ENCODE measurements around the gene NOPCHAP1.
"Not testable (repeated sequence)": the region's sequence is repeated elsewhere in the genome, so short reads cannot be mapped to it uniquely, and the experiment has no call there.

NOPCHAP1 gene

DNA sequence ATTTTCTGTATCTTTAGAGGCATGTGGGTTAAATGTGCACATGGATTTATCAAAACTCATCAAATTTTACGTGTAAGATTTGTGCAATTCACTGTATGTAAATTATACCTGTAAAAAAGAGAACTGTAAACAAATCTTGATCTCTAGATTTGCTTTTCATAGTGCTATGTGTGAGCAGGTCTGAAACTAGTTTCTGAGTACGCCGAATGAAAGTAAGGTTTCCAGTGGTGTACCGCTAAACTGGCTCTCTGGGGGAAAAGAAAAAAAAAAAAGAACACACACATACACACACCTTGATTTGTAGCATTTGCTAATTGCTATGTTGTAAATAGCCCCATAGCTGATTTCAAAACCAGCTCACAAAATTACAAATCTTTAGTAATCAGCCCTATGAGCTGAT, 19.4 kb upstream of the NOPCHAP1 start:
- DNase-seq: no peak

DNA sequence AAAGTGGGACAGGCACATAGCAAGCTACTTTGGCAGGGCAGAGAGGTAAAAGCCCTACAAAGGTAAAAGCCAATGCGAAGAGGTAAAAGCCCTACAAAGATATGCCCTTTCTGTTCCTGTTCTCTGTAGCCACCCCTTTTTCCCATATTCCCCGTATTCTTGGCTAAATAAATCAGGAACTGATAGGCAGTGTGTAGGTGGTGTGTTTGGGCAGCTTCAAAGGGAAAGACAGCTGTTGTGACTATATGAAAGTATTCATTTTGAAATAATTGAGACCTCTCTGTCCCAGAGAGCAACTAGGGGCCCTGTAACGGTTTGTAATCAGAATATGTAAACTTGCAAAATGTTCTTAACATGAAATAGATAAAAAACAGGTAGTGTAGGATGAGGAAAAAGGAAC, 16.8 kb upstream of the NOPCHAP1 start:
- DNase-seq: peak in 2 of 3 donors; percentile 30 to 34

DNA sequence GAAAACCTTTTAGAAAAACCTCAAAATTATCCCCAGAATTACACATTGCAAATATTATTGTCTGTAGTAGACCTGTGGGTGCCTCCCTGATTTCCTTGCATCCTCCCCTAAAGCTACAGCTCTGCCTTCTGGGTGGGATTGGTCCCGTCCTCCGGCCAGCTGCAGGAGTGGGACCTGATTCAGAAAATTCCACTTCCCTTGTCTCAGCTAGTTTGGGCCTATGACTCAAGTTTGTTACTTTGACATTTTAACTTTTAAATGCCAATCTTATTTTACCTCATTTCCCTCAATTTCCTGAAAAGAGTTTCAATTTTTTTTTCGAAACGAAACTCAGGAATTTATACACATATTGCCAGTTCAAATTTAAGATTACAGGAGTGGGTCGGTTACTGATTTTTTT, 14.8 kb upstream of the NOPCHAP1 start:
- peak in 2 of 3 donors; percentile 47 to 55 for DNase-seq

DNA sequence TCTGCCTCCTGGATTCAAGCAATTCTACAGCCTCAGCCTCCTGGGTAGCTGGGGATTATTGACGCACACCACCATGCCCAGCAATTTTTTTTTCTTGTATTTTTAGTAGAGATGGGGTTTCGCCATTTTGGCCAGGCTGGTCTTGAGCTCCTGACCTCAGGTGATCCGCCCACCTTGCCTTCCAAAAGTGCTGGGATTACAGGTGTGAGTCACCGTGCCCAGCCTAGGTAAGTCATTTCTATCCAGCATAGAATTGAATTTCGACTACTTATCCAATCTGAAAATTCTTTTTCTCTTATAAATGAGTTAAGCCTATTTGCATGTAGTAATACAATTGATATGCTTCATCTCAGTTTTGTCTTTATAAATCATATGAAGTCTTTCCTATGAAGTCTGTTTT, 12.9 kb upstream of the NOPCHAP1 start:
- no peak for DNase-seq

DNA sequence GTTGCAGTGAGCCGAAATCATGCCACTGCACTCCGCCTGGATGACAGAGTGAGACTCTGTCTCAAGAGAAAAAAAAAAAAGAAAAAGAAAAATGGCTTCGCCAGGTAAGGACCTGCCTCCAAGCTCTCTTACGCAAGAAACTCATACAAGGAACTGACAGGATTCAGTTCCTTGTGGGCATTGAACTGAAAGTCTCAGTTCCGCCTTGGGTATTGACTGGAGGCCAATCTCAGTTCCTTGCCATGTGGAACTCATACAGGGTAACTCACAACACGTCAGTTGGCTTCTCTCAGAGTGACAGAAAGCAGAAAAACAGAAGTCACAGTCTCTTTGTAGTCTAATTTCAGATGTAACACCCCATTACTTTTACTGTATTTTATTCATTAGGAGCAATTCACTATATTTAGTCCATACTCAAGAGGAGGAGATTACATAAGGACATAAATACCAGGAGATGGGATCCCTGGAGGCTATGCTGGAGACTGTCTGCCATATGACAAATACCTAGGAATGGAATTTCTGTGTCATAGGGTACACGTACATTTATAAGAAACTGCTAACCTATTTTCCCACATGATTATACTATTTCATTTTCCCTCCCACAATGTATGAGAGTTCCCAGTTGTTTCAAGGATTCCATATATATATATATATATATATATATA, 11.4 kb upstream of the NOPCHAP1 start:
- DNase-seq: peak; percentile 83 to 93 (median 92)

DNA sequence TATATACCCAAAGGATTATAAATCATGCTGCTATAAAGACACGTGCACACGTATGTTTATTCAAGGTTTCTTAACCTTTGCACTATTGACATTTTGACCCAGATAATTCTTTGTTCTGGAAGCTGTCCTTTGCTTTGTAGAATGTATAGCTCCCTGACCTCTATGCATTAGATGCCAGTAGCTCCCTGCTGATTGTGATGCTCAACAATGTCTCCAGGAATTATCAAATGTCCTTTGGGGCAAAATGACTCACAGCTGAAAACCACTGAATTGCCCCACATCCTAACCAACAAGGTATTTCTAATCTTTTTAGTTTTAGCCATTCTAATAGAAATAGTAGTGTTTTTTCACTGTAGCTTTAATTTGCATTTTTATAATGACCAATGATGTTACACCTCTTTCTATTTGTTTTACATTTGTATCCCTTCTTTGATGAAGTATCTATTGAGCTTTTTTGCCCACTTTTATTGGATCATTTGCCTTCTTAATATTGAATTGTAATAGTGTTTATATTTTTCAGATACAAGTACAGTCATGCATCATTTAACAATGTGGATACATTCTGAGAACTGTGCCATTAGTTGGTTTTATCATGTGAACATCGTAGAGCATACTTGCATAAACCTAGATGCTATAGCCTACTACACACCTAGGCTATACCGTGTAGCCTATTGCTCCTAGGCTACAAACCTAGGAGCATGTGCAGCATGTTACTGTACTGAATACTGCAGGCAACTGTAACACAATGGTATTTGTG, 10.4 kb upstream of the NOPCHAP1 start:
- DNase-seq: peak; percentile 20 to 51 (median 42)

DNA sequence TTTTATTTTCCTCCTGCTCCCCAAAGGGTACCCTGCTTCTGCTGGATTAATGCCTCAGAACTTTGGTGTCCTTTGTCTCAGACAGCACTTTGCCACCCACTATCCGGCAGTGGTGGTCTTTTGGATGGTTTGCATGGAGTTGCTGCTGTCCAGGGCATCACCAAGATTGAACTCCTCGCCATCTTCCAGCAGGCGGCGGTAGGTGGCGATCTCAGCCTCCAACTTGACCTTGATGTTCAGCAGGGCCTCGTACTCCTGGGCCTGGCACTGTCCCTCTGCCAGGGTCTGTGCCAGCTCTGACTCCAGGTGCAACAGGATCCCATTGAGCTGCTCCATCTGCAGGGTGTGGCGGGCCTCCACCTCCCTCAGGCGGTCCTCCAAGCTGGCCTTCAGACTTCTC, 9.4 kb upstream of the NOPCHAP1 start:
- DNase-seq: no peak

DNA sequence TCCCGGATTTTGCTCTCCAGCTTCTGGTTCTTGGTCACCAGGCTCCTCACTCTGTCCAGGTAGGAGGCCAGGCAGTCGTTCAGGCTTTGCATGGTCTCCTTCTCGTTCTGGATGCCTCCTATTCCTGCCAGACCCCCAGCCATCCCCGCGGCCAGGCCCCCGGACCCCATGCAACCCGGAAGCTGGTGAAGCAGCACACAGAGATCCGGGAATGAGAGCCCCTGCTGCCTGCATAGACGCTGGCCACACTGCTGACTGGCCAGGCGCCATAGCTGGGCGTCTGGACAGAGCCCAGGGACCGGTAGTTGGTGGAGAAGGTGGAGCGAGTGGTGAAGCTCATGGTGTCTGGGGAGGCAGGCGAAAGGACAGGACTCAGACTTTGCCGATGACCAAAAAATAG, 8.4 kb upstream of the NOPCHAP1 start:
- DNase-seq: not testable (repeated sequence)

DNA sequence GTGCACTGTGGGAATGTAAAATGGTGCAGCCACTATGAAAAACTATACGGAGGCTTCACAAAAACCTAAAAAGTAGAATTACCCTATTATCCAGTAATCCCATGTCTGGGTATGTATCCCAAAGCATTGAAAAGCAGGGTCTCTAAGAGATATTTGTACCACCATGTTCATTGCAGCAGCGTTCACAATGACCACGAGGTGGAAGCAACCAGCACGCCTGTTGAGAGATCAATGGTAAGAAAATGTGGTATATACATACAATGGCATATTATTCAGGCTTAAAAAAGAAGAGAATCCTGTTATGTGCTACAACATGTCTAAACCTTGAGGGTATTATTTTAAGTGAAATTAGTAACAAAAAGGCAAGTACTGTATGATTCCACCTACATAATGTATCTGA, 910 bp upstream of the NOPCHAP1 start:
- DNase-seq: no peak

DNA sequence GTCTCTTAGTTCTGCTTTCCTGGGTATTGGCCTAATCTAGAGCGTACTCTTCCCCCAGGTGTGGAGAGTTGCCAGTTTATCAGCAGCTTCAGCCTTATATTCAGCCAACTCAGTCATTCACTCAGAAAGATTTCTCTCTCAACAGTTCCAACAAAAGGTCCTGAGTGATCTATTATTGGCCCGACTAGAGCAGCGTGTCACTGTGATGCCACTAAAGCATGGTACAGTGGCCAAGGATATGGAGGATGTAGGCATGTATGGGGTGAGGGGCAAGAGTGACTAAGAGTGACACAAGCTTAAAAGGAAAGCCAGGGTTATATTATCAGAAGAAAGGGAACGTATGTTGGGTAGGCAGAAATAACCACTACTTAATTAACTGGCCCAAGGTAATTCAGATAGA, 4.8 kb downstream of the NOPCHAP1 start:
- no peak for DNase-seq

DNA sequence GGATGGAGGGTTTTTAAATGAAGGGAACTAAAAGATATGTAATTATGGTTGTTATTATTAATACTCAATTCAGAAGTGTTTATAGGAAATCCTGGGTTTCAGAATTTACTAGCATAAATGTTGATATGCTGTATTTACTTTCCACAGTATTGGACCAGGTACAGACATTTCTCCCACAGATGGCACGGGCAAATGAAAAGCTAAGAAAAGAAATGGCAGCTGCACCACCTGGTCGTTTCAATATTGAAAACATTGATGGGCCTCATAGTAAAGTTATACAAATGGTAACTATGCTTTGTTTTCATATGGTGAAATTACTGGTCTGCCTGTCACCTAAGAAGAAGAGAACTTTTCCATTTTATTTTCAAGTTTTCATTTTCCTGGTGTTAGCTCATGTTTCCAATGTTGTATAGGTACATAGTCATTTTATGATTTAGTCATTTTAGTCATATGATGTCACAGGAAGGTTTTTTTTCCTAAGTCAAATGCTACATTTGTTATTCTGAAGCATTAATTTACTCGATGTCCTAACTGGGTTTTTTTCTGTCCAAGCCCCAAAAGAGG, 5.5 kb downstream of the NOPCHAP1 start:
- DNase-seq: no peak

DNA sequence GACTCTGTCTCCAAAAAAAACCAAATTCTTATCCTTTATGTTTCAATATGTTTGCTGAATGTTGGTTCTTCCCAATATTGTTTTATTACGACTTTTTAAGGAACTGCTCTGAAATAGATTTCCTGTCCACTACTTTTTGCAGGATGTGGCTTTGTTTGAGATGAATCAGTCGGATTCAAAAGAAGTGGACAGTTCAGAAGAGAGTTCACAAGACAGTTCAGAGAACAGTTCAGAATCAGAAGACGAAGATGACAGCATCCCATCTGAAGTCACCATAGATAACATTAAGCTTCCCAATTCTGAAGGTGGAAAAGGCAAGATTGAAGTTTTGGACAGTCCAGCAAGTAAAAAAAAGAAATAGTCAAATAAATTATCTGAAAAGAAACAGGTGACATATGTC, 8.2 kb downstream of the NOPCHAP1 start:
- peak; percentile 53 to 82 (median 73) for DNase-seq

DNA sequence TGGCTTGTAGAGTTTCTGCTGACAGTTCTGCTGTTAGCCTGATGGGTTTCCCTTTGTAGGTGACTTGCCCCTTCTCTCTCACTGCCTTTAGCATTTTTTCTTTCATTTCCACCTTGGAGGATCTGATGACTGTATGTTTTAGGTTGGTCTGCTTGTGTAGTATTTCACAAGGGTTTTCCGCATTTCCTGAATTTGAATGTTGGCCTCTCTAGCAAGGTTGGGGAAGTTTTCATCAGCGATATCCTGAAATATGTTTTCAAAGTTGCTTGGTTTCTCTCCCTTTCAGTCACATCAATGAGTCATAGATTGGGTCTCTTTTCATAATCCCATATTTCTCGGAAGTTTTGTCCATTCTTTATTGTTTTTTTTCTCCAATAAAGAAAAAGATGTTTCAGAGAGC, 11.4 kb downstream of the NOPCHAP1 start:
- DNase-seq: peak; percentile 68 to 87 (median 85)

DNA sequence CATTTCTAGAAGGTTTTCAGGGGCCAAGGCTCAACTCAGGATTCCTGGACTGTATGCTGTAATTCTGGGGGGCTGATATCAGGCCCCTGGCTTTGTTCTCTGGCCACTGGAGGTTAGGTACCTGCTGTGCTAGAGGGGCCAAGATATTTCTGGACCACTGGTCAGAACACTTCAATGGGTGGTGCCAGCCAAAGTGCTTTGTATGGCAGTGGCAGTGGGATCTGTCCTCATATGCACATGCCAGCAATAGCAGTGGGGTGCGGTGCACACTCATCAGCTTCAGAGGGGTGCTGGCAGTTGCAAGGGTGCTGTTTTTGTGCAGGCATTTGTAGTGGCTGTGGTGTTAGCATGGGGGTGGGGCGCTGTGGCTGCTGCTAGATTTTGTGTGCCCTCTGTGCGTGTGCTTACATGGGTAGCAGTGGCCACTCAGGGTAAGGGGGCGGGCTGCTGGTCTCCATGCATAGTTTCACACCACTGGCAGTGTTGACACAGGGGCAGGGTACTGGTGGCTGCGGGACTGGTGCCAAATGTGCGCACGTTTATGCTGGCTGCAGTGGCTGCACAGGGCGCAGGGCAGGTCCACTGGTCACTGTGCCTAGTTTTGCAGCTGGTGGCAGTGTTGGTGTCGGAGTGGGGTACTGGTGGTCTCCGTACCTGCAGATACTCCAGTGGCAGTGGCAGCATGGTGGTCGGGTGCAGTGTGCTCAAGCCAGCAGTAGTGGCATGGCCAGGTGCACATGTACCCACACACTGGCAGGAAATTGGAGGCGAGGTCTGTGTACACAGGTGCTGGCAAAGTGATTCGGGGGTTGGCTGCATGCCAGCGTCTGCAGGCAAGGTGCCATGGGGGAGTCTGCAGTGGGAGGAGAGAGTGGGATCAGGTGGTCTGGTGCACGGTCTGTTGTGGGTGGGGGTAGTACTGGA, 12.6 kb downstream of the NOPCHAP1 start:
- DNase-seq: no peak

DNA sequence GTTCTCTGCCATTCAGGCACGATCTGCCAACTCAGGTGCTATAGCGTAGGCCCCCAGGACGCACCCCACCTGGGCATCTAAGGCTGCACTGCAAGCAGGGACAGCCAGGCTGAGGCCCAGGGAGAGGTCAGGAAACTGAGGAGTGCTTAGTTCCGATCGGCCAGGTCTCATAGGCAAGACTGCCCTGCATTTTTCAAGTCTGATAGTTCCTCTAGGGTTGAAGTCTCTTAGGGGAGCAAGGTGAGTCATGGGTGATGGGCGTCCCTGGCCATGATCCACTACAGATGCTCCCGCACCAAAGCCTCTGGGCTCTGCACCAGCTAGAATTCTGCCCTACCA, 13.2 kb downstream of the NOPCHAP1 start:
- DNase-seq: no peak

DNA sequence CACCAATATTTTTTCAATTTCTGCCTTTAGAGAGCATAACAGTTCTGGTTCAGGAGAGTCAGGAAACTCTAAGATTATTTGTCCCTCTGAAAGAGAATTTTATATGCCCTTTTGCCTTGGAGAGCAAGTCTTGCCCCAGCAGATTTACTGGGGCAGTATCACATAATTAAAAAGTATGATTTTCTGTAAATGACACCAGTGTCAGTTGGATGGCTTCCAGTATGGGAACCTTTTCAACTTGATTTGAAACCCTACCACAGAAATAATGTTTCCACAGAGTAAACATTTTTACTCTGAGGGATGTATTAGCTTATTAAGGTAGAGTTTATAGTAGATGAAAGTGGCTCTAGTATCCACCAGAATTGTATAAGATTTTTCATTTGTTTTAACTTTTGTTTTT, 15.4 kb downstream of the NOPCHAP1 start:
- no peak for DNase-seq

DNA sequence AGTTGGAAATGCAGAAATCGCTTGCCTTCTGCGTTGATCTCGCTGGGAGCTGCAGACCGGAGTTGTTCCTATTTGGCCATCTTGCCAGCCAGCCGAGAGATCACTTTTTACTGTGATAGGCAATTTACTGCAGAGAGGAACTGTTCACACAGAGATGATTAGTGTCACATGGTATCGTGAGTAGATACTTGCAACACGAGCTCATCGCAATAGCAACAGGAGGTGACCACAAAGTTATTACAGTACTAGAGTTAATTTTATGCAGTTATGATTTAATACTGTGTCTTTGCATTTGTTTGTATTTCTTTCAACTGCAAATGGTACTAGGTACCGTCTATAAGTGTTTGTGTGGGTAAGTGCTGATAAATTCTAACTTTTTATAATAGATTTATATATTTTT, 27.8 kb downstream of the NOPCHAP1 start:
- DNase-seq: no peak

DNA sequence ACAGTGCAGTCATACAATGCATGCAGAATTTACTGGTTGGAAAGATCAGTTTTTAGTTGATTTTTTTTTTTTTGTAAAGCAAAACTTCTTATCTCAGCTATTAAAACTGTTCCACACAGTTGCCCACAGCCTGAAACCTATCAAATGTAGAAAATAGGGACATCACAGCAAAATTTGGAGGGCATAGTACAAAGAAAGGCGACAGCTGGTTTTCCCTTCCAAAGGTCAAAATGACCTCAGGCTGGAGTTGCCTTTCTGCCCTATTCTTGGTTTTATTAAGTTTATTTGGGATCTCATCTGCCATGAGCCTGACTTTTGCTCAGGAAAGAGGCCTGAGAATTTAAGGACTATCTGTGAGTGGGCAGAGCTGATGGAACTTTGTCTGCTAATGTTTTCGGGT, 28.5 kb downstream of the NOPCHAP1 start:
- no peak for DNase-seq

DNA sequence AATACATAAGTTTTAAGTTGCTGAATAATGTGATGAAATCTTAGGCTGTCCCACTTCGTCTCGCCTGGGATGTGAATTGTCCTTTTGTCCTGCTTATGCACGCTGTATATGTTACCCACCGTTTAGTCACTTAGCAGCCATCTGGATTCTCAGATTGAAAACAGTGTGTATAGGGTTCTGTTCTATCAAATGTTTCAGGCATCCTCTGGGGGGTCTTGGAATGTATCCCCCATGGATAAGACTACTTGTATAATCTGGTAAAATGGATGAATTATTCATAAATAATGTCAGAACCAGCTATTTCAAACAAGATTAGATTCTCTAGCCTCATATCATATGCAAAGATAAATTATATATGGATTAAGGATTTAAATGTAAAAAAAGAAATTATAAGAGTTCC, 29.4 kb downstream of the NOPCHAP1 start:
- no peak for DNase-seq

DNA sequence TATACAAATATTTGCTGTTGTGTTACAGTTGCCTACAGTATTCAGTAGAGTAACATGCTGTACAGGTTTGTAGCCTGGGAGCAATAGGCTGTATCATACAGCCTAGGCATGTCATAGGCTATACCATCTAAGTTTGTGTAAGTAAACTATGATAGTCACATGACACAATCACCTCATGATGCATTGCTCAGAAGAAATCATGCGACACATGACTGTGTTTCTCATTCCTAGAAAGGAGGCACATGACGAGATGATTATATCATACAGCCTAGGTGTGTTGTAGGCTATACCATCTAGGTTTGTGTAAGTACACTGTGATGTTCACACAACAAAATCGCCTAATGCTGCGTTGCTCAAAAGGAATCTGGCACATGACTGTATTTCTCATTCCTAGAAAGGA, 31.9 kb downstream of the NOPCHAP1 start:
- DNase-seq: peak in 2 of 3 donors; percentile 20 to 33

DNA sequence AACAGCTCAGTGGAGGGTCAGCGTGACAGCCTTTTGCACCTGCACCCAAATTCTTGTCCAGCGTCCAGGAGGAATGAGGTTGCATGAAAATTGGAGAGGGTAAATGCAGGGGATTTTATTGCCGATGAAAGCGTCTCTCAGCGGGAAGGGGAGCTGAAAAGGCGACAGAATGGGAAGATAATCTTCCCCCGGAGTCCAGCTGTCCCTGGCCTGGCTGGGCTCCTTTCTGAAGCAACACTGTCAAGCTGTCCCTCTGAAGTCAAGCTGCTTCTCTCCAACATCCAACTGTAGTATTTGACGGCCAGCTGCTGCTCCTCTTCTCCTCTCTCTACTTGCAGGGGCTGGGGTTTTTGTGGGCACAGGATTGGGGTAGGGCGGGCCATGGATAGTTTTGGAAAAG, 32.7 kb downstream of the NOPCHAP1 start:
- DNase-seq: no peak

DNA sequence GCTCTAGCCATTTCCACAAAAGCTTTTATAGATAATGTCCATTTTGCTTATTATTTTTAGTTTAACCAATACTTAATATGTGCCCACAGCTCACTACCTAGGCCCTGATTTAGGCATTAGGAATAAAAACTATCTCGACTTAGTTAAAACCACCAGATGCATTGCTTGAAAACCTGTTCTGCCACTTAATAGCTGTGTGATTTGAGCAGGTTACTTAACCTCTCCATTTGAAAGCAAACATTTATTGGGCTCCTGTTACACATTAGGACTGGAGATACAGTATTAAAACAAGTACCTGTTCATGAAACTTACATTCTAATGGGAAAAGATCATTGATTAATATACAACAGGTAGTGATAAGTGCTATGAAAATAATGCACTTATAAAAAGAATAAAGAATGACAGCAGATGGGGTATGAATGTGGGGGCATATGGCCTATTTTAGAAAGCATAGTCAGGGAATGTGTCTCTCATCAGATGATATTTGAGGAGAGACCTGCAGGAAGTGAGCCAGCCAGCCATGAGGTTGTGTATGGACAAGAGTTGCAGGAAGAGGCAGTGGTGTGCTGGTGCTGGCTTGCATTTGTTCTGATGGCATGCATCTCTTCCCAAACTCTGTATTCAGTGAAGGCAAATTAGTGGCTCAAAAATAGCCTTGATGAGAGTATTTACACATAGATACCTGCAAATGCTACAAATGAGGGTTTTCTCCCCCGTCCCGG, 34.3 kb downstream of the NOPCHAP1 start:
- DNase-seq: no peak

DNA sequence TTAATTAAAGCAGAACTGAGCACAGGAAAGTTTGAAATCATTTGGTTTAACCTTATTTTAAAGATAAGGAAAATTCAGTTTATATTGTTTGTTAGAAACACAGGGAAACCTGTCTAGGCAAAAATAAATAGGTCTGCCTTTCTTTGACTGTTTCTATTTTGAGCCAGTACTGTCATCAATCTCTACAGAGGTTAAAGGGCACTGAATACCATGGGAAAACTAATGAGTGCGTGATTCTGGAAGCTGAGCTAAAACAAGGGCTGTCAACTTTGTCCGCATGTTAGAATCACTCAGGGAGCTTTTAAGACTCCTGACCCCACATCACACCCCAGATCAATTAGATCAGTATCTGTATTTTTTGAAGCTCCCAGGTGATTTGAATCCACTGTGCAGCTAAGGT, 38.8 kb downstream of the NOPCHAP1 start:
- no peak for DNase-seq

All from suppressor macrophage treated with lipopolysaccharide for 1 hour (primary cell).